Measurements from ENCODE around the gene CD200R1L.

Gene CD200R1L

DNA sequence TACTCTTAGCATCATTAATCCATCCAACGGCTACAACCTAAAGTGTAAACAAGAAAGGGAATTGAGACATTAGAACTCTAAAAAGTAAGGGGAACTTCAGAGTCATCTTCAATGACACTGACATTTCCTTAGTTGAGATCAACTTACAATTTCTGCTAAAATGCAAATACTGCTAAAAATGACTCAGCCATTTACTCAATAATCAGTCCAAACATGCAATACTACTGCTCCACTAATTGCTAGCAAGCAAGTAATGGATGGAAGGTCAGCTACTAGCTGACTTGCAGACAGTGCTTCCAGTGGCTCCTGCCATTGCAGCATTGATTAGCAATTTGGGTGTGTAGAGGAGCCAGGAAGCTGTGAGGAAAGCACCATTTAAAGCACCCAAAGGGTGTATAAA is 28.4 kb downstream of the CD200R1L start:
- no peak for DNase-seq (ENCODE audit: low read depth)

DNA sequence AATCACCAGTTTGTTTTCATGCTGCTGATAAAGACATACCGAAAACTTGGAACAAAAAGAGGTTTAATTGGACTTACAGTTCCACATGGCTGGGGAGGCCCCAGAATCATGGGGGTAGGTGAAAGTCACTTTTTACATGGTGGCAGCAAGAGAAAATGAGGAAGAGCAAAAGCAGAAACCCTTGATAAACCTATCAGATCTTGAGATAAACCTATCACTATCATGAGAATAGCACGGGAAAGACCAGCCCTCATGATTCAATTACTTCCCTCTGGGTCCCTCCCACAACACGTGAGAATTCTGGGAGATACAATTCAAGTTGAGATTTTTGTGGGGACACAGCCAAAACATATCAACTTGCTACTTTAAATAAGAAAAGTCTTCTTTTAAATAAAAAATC is 28.9 kb downstream of the CD200R1L start:
- DNase-seq (ENCODE audit: low read depth) = no peak

DNA sequence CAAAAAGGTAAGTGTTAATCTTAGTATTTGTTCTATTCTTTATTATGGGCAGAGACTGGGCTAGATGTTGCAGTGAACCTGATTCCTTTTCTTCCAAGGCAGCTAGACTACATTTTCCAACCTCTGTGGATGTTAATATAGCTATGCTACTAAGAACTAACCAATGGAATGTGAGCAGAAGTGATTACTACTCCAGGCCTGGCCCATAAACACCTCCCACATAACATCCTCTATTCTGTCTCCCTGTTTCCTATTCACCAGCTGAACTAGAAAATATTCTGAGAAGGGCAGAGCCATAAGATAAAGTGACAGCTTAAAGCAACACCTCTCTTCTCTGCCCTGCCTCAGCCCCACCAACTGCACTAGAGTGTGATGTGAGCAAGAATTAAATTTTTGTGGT is 29.4 kb downstream of the CD200R1L start:
- DNase-seq (ENCODE audit: low read depth) = no peak

DNA sequence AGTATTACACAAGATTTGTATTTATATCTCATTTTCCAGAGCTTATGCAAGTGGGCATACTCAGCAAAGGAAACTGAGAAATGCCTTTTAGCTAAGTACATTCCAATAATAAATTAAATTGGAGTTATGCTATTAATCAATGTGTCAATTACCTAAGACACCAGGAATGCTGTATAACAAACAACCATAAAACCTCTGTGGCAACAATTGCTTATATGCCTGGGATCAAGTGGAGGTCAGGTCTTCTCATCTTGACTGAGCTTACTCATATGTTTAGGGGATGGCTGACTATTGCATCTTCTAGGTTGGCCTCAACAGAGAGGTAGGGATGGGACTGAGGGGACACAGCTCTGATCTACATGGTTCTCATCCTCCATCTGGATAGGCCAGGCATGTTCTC is 30.7 kb downstream of the CD200R1L start:
- DNase-seq (ENCODE audit: low read depth) = no peak

DNA sequence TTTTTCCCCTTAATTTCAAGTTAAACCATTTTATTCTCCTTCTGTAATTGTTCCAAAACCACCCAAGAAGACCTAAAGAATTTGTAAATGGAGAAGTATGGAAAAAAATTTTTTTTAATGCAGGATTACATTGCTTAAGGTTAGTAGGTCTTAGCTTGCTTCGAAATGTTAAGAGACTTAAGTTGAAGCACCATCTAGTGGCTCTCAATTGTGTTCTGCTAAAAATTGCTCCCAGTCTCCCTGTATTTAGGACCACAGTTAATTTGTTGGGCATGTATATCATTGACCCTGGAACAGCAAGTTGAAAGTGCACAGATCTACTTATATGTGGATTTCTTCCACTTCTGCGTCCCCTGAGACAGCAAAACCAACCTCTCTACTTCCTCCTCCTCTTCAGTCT is 32.4 kb downstream of the CD200R1L start:
- DNase-seq (ENCODE audit: low read depth) = no peak

DNA sequence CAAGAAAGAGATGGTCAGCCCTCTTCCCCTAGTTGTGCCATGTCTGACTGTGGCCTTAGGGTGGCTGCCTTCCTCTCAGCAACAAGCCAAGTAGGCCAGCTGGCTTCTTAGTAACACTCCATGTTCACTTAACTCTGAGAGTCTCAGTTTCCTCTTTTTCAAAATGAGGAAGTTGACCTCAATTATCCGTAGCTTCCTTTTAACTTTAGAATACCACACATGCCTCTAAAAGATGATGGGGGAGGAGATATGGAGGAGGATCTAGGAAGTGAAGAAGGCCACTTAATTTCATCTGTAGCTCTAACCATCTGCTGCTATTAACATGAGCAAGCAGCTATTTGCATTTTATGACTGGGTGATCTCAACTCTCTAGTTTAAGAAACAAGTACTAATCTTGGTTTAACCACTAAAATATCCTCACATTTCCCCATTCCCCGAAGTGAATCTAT is 32.9 kb downstream of the CD200R1L start:
- DNase-seq (ENCODE audit: low read depth) = no peak

DNA sequence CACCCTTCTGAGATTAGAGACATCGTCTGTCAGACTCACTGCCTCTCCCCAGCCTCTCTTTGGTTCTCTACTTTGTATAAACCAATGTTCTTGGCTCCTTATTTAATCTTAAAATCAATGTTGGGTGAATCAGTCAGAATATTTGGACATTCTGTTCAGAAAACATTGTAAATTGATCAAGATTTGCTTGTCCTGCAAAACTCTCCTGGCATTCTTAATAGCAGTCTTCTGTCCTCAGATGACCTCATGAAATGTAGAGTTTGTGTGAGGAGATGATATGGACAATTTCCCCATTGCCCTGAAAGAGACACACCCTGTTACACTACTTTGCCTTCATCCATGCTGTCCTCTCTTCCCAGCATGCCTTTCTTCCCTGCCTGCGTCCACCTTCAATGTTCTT is 33.6 kb downstream of the CD200R1L start:
- no peak for DNase-seq (ENCODE audit: low read depth)

DNA sequence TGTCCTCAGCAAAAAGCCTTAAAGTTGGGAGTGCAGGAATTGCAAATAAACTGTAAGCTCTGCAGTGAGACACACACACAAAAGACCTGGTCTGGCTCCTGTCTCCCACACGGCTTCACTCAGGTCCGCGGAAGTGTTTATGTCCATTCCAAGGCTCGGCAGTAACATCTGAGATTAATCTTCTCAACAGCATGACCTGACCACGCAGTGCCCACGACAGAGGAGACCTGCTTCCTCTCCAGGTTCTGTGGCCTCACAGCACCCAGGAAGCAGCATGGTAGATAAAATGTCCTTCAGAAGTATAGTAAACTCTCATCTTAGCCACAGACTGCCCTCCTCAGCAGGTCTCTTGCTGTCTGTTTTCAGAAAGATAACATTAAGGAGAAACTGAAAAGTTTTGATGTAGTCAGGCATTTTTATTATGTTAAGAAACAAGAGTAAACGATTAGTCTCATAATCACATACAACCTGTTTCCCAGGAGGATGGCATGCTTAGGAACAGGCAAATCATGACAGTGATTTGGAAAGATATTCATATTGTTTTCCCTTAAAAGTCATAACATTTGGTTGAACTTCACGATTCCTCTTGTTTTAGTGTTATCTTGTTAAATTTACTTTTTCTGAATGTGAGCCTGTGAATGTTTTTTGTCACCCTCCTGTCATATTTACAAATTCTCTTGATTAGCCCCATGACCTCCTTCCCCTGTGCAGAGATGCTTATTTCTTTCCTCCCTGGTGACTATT is 34.6 kb downstream of the CD200R1L start:
- DNase-seq (ENCODE audit: low read depth) = no peak

DNA sequence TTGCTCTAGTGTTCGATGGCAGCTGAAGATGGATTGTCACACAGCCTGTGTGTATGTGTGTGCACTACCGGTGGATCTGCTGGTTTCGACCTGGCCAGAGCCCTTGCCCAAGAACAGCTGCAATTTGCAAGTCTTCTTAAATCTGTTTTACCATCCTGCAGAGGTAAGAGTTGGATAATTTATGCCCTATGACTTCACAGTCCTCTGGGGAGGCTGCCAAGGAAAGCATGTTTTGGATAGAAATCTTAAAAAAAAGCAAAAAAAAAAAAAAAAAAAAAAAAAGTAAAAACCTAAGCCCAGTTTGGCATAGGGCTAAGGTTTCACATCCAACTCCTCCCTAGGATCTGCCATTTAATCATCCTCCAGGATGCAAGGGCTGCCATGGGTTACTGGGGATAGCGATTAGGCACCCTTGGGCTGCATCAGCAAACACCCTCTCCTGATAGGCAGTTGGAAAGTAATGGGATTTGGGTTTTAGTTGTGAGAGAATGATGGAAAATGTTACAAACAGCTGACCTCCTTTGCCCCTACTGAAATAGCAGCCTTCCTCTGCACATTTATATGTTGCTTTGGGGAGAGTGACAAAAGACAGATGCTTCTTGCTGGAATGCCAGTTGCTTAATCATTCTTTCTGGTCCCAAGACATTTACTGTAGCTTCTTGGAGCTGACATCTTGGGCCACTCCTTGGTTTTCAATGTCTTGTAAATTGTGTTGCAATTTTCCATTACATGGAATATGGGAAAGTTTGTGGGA is 35.4 kb downstream of the CD200R1L start:
- DNase-seq (ENCODE audit: low read depth) = no peak

DNA sequence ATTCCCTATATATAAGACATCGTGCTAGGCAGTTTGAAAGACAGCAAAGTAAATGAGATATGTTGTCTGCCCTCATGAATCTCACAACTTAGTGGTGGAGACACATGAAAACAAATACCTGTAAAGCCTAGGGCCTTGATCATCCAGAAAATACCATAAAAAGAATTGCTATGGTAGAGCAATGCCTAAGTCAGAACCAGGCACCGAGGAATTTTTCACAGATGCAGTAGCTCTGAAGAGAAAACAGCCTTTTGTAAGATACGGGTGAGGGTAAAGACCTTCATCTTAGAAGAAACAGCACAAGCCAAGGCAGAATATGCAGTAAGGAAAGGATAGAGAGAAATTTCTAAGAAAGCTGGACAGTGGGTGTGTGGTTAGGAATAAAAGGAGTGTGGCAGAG is 36.1 kb downstream of the CD200R1L start:
- DNase-seq (ENCODE audit: low read depth) = no peak

DNA sequence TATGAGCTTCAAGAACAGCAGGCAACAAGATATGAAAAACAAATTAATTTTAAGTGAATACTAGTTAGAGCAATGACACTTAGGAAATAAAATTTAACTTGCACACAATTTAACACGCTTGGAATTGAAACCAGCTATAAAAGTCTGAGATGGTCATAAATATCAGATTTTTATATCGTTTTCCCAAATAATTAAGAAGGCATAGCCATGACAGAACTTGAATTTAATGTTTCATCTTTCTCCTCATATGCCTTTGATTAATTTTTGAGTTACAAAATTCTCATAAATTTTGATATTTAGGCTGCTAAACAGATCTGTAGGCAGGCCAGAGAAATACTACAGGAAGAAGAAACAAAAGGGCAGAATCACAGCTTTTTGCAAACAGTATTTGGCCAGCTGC is 38.5 kb downstream of the CD200R1L start:
- DNase-seq (ENCODE audit: low read depth) = no peak

DNA sequence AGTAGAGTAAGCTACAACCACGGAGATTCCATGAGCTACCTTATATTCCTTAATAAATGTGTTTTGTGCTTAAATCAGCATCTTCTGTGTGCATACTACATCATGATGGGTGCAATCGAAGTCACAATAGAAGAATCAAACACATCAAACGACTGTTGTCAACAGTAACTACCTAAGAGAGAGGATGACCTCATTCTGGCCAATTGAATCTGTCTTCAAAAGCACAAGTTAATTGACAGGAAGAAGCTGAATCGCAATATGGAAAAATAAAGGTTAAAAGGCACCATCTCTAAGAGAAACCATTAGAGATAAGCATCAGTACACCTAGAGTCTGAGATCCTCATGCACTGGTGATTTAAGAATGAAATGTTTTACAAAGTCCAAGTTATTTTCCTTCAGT is 39.0 kb downstream of the CD200R1L start:
- DNase-seq (ENCODE audit: low read depth) = no peak

DNA sequence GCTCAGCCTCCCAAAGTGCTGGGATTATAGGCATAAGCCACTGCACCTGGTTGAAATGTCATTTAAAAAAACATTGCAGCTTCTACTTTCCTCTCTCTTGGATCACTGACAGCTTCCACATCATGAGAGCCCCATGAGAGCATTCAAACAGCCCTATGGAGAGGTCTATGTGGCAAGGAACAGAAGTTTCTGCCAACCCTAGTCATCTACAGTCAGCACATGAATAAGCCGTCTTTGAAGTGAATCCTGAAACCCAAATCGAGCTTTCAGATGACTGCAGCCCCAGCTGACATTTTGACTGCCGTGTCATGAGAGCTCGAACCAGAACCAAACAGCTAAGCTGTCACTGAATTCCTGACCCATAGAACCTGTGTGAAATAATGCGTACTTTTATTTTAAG is 39.8 kb downstream of the CD200R1L start:
- DNase-seq (ENCODE audit: low read depth) = no peak

DNA sequence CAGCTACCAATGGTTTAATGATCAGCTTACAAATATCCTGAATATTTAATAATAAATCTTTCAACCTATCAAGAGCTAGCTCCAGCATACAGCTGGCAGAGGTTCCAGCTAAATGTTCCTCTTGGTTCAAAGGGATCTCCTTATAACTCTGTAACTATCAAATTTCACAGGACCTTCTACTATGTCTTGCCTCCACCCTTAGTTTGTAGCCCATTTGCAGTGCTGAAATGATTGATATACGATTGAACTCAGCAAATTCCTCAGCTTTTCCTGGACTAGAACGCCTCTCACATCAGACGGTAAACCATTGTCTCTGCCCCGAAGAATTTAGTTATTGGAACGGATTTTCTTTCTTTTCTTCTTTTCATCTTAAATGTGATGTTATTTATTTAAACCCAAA is 41.5 kb downstream of the CD200R1L start:
- DNase-seq (ENCODE audit: low read depth) = no peak

DNA sequence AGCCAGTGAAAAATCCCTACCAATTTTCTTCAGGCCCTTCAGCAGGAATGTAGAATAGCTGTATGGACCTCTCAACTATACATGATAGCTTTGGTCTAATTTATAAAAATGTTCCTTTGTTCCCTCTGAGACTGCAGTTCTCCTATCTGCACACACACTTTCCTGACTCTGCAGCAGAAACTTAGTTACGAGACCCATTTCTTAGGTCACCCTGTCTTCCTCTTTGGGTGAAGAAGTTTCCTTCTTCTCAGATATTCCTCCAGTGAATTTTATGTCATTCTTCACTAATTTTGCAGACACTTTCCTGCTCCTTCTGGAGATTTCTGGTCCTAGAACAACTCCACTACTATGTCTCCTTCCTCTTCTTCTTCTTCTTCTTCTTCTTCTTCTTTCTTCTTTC is 42.6 kb downstream of the CD200R1L start:
- no peak for DNase-seq (ENCODE audit: low read depth)

DNA sequence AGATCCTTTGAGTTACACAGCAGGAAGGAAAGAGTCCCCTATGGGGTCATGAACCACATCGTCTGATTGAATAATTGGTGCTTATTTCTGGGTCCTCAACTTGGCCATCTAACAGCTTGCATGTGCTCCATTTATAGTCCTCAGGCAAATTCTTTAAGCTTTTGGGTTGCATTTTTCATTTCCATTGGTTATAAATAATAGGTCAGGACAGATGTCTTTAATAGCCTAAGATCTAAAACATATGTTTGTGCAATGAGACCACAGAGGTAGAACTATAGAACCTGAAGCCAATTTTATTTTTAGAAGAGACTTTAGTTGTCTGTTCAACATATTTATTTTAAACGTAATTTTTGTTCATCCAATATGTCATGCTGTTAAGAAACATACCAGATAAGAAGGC is 43.2 kb downstream of the CD200R1L start:
- no peak for DNase-seq (ENCODE audit: low read depth)

DNA sequence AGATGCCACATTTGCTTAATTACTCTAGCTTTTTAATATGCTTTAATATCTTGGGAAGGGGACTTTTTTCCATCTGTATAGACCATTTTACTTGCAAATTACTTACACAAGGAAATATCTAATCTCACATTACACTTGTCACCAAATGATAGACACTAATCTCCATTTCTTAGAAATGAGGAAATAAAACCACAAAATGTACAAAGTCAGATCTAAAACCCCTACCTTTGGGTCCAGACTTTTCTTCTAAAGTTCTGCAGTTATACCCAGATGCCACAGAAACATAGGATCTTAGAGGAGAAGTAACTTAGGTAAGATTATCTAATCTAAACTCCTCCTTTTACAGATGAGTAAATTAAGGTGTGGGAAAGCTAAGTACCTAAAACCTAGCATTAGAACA is 44.3 kb downstream of the CD200R1L start:
- no peak for DNase-seq (ENCODE audit: low read depth)

DNA sequence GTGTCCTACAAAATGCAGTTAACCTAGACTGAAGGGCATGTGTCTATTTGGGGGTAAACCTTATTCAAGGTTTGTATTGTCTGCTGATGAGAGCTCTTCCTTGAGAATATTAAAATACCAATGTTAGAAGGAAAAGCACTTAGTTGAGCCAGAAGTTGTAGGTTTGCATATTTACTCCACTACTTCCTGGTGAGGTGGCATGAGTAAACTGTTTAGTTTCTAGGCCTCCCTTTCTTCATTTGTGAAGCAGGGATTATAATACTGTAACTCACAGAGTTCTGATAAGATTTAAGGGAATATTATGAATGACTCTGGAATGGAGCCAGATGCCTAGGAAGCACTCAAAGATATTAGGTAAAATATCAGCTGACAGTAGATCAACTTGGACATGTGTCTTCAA is 46.7 kb downstream of the CD200R1L start:
- no peak for DNase-seq (ENCODE audit: low read depth)

DNA sequence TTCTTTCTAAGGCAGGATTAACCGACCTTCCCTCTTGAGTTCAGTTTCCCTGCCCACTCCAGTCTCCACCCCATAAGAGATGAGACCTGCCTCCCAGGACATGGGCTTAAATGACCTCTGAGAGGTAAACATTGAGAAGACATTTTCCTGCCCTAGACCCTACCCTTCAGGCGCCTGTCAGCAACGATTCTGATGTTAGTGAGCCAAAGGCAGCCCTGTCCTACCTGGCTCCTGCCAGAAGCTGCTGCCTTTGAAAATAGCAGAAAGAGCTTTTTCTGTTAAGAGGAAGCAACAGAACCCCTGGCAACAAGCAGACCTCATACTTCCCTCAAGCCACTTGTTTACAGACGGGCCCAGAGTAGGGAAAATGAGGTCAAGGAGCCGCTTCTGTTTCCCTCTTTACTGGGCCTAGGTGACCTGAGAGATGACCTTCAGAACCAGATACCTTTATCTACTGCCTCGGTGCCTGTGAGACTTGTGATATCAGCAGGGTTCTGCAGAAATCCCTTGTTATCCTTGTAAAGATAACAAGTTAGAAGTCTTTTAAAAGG is 52.0 kb downstream of the CD200R1L start:
- no peak for DNase-seq (ENCODE audit: low read depth)

DNA sequence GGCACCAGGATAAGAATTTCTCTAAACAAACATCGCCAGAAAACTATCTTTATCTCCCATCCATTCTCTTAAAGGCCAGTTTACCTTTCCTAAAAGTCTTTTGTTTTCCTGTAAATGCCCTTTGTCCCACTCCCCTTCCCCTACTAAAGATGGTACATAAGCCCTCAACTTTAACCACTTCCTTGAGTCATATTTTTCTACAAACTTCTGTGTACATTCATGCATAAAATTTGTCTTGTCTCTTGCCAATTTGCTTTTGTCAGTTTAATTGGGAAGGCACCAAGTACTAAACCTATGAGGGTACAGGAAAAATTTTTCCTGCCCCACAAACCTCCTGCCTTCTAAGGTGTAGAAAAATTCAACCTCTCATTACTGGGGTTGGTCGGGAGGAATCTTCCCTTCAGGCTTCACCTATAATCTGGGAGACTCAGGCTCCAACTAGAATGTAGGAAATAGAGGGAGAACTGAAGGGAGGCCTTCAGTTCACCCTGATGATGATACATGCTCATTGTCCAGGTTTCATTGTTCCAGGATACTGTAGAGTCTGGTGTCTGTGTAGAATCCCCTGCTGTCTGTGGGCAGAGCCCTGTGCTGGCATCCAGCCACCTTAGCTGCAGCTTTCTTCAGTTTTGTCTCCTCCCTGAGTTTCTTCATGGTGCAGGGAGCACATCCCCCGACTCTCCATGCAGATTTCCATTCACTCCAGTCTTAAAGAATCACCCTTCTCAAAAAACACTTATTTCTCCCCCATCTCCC is 53.2 kb downstream of the CD200R1L start:
- DNase-seq (ENCODE audit: low read depth) = no peak

DNA sequence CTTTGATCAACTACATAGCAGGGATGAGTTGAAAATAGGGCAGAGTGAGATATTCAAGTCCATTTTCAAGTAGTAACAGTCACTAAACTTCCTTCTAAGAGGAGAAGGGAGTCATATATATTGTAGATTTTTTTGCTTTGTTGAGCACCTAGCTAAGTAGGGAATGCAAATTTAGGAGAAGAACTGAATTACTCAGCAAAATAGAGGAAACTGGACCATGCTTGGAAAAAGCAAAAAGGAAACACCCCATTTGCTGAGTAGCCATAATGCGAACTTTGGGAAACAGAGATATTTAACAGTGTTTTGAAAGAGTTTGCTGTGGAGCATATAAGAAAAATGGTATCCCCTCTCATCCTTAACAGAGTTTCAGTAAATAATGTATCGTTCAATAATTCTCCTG is 54.9 kb downstream of the CD200R1L start:
- DNase-seq (ENCODE audit: low read depth) = no peak

DNA sequence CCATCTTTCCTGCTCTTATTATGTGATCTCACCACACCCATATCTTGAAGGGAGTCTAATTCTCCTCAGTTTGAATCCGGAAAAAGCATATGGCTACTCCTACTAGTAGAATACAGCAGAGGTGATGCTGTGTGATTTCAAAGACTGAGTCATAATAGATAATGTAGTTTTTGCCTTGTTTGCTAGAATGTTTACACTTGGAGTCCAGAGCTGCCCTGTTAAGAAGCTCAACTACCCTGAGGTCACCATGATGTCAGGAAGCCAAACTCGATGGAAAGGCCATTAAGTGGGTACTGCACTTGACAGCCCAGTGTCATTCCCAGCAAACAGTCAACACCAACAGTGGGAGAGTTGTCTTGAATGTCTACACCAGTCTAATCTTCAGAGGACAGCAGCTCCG is 56.9 kb downstream of the CD200R1L start:
- no peak for DNase-seq (ENCODE audit: low read depth)

All from stimulated activated CD8-positive, alpha-beta memory T cell treated with anti-CD3 and anti-CD28 coated beads, Interleukin-15, amount 100 ng/mL, for 1 hour (primary cell).